Fibroblast of mammary gland (primary cell): ENCODE results near the gene CXCL8.
A peak's percentile ranks its signal among the peaks of the same experiment; 100 is the strongest.
"Not testable (repeated sequence)": the region's sequence is repeated elsewhere in the genome, so short reads cannot be mapped to it uniquely, and the experiment has no call there.

Experiments used
- DNase-seq: peaks from one replicate; pipeline ENCODE4 v3.0.0-alpha.2; 2010; ENCODE audit warnings: low read depth
- H3K4me3 ChIP-seq: 2 replicates; pipeline ENCODE4 v1.5.1; 2011; ENCODE audit warnings: low read depth, mild to moderate bottlenecking, low read length, moderate library complexity; ENCODE audit not compliant: control insufficient read depth
- TF ChIP-seq, protein P1 (sequence below): conservative IDR thresholded peaks from 2 replicates; pipeline ENCODE4 v1.5.1; 2011; ENCODE audit warnings: low read depth, low read length, inconsistent platforms; ENCODE audit not compliant: control insufficient read depth, insufficient read depth

The CXCL8 gene

DNA sequence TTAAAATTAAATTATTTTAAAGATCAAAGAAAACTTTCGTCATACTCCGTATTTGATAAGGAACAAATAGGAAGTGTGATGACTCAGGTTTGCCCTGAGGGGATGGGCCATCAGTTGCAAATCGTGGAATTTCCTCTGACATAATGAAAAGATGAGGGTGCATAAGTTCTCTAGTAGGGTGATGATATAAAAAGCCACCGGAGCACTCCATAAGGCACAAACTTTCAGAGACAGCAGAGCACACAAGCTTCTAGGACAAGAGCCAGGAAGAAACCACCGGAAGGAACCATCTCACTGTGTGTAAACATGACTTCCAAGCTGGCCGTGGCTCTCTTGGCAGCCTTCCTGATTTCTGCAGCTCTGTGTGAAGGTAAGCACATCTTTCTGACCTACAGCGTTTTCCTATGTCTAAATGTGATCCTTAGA, at the start of gene CXCL8:
Gene CXCL8, plus strand, starts transcription at position 217 of the 426 bp plus-strand sequence. Its CDS starts 90 bp downstream, at position 307.
- TF ChIP-seq, protein P1, sequence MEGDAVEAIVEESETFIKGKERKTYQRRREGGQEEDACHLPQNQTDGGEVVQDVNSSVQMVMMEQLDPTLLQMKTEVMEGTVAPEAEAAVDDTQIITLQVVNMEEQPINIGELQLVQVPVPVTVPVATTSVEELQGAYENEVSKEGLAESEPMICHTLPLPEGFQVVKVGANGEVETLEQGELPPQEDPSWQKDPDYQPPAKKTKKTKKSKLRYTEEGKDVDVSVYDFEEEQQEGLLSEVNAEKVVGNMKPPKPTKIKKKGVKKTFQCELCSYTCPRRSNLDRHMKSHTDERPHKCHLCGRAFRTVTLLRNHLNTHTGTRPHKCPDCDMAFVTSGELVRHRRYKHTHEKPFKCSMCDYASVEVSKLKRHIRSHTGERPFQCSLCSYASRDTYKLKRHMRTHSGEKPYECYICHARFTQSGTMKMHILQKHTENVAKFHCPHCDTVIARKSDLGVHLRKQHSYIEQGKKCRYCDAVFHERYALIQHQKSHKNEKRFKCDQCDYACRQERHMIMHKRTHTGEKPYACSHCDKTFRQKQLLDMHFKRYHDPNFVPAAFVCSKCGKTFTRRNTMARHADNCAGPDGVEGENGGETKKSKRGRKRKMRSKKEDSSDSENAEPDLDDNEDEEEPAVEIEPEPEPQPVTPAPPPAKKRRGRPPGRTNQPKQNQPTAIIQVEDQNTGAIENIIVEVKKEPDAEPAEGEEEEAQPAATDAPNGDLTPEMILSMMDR: no peak
- peak within 1 kb of the TSS; percentile 2 for H3K4me3 ChIP-seq
- DNase-seq: peak; percentile 88

GRCh38 chr4:73691201-73691600, 49.2 kb upstream of the CXCL8 start:
- DNase-seq, H3K4me3 ChIP-seq: not testable (repeated sequence)

DNA sequence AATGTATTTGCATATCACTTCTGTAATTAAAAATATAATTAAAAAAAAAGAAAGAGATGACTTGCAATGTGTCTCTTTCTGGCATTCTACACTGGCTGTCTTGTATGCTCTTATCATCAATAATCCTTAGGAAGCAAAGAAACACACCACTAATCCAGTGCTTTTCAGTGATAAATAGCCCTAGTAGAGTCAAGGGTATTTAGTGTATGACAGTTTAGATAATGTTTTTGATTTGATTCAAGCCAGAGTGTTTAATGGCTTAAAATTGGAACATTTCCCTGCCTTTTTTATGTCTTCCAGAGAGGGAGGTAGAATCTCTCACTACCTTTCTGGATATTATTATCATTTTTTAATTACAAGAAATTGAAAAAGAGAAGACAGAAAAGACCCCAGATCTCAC, 48.6 kb upstream of the CXCL8 start:
- no peak for DNase-seq
- TF ChIP-seq, protein P1: no peak

GRCh38 chr4:73692254-73692653, 48.1 kb upstream of the CXCL8 start:
- no peak overlapping the region for H3K4me3 ChIP-seq
- TF ChIP-seq, protein P1: no peak
- DNase-seq: no peak

More for the DNA sequence above, 48.6 kb upstream of the CXCL8 start:
- no peak overlapping the region for H3K4me3 ChIP-seq

- no peak for DNase-seq
- TF ChIP-seq, protein P1: no peak
- H3K4me3 ChIP-seq: no peak overlapping the region
Observed at GRCh38 chr4:73692701-73693100, 47.7 kb upstream of the CXCL8 start.

- TF ChIP-seq, protein P1: no peak
- no peak overlapping the region for H3K4me3 ChIP-seq
- DNase-seq: no peak
Observed at GRCh38 chr4:73693811-73694210, 46.6 kb upstream of the CXCL8 start.

DNA sequence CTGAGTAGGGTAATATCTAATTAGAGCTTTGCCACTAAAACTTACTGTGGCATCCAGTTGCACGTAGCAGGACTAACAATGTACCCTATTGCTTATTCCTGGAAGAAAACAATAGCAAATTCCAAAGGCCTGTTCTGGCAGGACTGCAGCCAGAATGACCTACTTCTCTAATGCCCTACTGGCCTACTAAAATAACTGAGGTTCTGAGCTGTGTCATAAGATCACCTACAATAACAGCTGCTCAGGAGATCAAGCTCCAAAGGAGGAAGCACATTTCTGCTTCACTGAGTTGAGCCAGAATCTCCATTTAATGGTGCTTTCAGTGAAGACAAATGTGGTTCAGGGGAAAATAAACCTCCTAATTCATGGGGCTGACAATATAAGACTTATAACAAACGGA, 42.2 kb upstream of the CXCL8 start:
- no peak overlapping the region for H3K4me3 ChIP-seq
- TF ChIP-seq, protein P1: no peak
- DNase-seq: peak; percentile 54
